GM12892 (cell line): ENCODE measurements around the gene CHMP3.

Experiments
- POLR2A ChIP-seq: IDR thresholded peaks from 2 replicates; pipeline ENCODE4 v1.6.1; 2011; ENCODE audit warnings: low read depth, low read length, control low read depth
- POLR2AphosphoS5 ChIP-seq: IDR thresholded peaks from 2 replicates; pipeline ENCODE4 v1.6.1; 2011; ENCODE audit warnings: low read depth, low read length, control low read depth
- TAF1 ChIP-seq: IDR thresholded peaks from 2 replicates; pipeline ENCODE4 v1.6.1; 2011; ENCODE audit warnings: low read depth, mild to moderate bottlenecking, control low read depth, low read length, borderline replicate concordance

GRCh38 chr2:86603905-86604304, 40.7 kb upstream of the CHMP3 start:
- TF ChIP-seq POLR2AphosphoS5 (no peak), POLR2A (no peak), TAF1 (no peak)
